DMS153 treated with DMSO at 0.1 percent for 48 hours (cell line): ENCODE data around the gene TREML2.
"Not testable (repeated sequence)": the region's sequence is repeated elsewhere in the genome, so short reads cannot be mapped to it uniquely, and the experiment has no call there.

ENCODE experiments used
- DNase-seq: peaks from one replicate; lab custom pipeline; 2025; ENCODE audit not compliant: unreplicated experiment; lab: John Stamatoyannopoulos, UW

Gene TREML2, protein sequence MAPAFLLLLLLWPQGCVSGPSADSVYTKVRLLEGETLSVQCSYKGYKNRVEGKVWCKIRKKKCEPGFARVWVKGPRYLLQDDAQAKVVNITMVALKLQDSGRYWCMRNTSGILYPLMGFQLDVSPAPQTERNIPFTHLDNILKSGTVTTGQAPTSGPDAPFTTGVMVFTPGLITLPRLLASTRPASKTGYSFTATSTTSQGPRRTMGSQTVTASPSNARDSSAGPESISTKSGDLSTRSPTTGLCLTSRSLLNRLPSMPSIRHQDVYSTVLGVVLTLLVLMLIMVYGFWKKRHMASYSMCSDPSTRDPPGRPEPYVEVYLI

DNA sequence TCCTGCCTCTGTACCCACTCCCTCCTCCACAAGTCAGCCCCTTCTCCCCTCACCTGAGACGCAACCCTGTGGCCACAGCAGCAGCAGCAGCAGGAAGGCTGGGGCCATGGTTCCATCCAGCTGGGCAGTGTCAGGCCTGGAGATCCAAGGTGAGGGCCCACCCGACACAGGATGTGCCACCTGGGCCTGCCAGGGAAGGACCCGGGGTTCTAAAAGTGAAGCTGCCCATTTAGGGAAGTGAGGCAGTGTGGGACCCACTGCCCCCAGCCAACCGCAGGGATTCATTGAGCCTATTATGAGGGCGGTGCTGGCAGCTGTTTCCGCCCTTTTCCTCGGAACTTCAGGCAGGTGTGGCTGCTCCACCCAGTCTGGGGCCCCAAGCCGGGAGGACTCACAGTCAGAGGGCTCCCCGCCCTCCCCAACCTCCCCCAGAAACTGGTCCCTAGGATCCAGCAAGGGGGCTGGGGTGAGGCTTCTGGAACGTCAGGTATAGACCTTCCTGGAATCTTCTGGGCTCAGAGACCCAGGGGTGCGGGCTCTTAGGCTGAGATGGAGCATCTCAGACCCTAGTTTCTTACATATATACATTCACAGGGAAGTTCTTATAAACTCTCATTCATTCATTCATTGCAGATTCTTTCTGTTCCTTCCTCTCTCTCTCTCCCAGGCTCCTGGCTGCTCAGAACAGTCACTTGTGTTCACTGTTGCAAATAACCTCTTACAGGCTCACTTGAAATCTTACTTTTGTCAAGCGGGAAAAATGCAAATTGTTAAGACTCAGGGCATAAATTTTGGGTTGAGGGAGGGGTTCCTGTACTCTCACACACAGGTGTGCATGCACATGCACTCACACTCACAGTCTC lies at the start of gene TREML2:
TREML2 (minus strand) TSS at position 249 of the 863 bp plus-strand sequence; CDS start at position 108, 141 bp downstream.
- DNase-seq, result no peak

DNA sequence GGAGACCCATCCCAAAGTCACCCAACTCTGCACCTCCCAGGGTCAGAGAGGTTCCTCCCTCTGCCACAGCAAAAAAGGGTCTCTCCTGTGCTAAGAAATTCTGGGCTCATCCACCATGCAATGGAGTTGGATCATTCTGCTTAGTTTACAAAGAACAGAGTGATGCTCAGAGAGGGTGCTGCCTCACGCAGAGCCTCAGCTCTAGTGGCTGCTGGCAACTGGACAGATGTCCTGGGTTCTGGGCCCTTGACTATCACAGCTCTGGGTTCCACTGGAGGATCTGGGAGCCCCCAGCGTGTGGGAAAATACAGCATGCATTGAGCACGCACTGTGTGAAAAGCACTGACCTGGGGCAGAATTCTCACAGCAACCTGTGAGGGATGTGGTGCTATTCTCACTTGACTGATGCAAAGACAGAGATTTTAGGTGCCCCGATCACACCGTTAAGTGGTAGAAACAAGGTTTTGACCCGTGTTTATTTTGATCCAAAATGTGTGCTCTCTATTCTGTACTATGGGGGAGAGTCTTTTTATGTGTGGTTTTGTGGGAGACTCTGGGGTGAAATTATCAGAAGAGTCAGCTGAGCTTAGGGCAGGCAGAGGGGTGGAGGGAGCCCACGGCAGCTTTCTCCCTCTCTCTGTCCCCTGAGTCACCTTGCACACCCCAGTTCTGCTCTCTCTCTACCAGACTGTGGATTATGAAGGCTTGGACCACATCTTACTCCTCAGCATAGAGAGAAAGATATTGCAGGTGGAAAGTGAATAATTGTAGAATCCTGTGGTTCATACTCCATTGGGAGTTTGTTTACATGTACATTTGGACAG lies 47.1 kb upstream of the TREML2 start:
- no peak for DNase-seq

DNA sequence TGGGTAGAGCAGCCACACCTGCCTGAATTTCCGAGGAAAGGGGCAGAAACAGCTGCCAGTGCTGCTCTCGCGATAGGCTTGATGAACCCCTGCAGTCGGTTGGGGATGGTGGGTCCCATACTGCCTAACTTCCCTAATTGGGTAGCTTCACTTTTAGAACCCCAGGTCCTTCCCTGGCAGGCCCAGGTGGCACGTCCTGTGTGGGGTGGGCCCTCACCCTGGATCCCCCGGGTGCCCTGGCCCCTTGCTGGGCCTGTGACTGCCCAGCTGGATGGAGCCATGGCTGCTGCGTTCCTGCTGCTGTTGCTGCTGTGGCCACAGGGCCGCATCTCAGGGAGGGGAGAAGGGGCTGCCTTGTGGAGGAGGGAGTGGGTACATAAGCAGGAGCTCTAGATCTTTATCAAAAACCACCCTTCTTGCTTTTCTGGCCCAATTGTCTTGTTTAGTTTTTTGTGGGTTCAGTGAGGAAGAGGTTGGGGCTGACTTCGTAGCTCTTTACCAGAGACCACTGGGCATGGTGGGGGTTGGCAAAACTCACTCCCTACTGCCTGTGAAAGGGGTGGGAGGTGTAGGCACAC lies 46.4 kb upstream of the TREML2 start:
- DNase-seq, result no peak

DNA sequence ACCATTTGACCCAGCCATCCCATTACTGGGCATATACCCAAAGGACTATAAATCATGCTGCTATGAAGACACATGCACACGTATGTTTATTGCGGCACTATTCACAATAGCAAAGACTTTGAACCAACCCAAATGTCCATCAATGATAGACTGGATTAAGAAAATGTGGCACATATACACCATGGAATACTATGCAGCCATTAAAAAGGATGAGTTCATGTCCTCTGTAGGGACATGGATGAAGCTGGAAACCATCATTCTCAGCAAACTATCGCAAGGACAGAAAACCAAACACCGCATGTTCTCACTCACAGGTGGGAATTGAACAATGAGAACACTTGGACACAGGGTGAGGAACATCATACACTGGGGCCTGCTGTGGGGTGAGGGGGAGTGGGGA lies 45.6 kb upstream of the TREML2 start:
- DNase-seq, result not testable (repeated sequence)

DNA sequence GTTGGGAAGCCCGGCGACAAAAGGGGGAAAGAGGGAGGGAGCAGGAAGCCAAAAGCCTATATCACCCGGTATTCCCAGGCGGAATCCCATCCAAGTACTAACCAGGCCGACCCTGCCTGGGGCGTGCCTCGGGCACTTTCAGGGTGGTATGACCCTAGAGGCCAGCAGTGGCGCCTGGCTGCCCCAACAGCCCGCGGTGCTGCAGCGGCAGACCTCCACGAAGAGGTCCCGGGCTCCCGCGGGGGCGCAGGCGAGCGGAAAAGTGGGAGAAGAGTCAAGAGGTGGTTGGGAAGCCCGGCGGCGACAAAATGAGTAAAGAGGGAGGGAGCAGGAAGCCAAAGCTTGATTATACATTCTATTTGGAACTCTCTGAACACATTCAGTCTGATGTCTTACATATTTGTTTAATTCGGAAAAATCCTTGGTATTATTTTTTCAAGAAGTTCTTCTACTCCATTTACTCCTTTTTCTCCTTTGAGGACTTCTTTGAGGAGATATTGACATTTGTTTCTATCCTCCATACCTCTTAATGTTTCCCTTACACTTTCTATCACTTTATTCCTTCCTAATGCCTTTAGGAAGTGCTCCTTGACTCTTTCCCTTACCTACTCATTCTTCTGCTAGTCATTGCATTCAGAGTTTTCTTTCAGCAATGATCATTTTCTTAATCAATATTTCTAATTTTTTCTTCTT lies 38.7 kb upstream of the TREML2 start:
- no peak for DNase-seq

DNA sequence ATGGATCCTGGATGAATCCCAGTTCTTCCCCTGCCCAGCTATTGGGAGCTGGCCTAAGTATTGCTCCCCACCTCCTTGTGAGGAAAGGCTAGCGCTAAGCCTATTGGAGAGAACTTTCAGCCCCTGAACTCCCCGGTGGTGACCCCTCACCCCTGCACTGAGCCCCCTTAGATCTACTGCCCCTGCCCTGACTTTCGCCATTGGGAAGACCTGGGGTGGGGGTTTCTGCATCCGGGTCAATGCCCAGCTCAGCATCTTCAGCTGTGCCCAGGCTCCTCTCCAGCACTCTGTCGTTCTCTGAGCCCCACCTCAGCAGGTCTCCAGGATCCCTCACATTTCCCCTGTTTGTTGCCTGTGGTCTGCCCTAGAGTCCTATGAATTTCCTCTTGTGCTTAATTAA lies 36.2 kb upstream of the TREML2 start:
- no peak for DNase-seq

DNA sequence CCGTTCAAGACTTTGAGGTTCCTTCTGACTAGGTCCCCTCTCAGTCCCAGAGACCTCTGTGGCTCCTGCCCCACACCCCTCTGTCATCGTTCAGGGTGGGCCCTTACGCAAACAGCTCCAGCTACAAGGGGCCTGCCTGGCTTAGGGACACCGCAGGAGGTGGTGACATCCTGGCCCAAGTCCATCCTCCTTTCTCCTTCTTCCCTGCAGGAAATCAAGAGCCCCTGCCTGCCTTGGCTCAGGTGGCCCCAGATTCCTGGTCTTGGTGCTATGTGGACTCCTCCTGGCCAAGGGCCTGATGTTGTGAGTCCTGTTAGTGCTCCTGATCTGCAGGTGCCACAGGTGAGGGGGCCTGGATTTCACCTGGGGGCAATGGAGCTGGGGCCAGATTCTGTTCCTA lies 35.3 kb upstream of the TREML2 start:
- DNase-seq, result no peak

DNA sequence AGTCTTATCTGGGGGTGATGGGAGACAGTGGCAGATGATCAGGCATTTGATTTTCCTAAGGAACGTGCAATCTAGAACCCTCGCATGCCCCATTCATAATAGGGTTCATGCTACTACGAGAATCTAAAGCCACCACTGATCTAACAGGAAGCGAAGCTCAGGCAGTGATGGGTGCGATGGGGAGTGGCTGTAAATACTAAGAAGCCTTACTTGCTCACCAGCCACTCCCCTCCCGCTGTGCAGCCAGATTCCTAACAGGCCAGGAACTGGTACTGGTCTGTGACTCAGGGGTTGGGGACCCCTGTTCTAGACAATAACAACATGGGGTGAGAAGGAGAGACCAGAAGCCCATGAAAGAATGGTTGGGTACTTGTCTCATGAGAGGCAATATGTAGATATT lies 31.7 kb upstream of the TREML2 start:
- no peak for DNase-seq

DNA sequence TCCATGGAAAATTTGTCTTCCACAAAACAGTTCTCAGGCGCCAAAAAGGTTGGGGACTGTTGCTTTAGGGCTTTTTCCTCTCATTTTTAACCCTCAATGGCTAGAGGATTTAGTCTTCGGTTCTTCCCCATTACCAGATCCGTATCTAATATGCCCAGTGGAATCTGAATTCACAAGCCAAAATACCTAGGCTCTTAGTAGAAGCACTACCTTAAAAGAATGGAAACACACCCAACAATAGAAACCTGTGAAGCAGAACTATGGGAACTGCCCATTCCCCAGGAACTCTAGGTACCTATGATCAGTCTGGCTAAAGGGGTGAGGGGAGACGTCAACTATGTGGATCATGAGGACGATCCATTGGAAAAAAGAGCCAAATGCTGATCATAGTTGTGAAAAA lies 30.3 kb upstream of the TREML2 start:
- DNase-seq, result no peak

DNA sequence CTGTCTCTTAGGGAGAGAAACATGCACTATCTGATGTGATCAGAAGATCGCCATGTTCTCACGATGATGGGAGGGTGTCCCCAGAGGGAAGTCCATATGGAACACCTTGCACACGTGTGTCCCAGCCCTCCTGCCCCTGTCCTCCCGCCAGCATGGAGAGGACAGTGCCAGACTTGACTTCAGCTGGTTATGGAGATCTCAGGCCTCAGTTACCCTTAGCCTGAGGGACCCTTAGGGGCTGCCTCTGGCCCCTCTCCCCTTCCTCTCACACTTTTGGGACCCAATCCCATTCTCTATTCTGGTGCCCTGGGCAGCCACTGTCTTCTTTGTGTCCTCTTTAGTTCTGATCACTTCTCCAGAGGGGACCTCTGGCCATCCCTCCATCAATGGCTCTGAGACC lies 28.8 kb upstream of the TREML2 start:
- DNase-seq, result no peak

DNA sequence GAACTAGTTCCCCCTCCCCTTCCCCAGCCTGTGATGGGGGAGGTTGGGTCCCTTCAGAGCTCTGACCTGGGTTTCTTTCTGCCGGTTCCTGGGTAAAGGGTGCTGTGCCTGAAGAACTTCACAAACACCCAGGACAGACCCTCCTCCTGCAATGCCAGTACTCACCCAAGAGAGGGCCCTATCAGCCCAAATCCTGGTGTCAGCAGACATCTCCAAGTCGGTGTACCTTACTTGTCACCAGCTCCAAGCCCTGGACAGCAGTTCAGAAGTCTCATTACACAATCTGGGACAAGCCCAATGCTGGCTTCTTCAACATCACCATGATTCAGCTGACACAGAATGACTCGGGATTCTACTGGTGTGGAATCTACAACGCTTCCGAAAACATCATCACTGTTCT lies 27.7 kb upstream of the TREML2 start:
- DNase-seq, result no peak

DNA sequence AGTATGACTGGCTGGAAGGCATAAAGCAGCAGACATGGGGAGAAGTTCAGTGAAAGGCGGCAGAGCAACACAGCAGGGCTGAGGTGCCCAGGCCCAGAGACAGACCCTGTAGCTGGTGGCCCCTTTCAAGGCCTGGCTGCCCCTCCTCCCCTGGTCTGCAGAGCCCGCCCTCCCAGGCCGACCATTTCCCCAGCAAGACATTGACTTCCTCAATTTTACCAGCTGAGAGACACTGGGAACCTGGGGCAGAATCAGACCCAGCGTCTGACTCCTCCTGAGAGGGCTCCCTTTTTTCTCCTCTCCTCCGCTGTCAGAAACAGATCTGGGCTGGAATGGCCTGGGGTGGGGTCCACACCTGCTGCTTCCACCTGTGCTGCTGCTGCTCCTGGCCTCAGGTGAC lies 27.1 kb upstream of the TREML2 start, which contains the start of gene TREML4:
TREML4 (plus strand) TSS at position 254 of the 400 bp plus-strand sequence; CDS start at position 333, 79 bp downstream.
- no peak for DNase-seq

DNA sequence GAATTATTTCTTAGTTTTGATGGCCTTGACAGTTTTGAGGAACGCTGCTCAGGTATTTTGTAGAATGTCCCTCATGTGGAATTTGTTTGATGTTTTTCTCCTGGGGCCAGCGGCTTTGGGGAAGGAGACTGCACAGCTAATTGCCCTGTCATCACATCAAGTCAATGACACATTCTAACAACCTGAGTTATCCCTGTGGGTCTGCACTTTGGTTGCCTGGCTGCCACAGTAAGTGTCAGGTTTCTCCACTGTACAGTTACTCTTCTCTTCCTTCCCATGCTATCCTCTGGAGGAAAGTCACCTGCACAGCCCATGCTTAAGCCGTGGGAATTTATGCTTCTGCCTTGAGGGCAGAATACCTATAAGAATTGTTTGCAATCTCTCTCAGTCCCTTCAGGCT lies 25.8 kb upstream of the TREML2 start:
- no peak for DNase-seq

DNA sequence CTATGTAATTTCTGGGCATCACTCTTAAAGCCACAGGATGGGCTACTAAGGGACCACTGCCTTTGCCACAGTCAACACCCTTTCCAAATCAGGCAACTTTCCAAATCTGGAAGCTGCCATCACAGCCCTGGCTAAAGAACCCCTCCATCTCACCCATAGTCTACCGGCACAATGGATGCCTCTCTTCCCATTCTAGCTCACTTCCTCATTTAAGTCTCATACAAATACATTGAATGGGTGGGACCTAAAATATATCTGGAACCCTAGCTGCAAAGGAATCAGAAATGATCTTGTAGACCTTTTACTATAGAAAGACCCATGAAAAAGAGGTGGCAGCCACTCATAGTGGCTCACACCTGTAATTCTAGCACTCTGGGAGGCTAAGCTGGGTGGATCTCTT lies 23.9 kb upstream of the TREML2 start:
- DNase-seq, result no peak

DNA sequence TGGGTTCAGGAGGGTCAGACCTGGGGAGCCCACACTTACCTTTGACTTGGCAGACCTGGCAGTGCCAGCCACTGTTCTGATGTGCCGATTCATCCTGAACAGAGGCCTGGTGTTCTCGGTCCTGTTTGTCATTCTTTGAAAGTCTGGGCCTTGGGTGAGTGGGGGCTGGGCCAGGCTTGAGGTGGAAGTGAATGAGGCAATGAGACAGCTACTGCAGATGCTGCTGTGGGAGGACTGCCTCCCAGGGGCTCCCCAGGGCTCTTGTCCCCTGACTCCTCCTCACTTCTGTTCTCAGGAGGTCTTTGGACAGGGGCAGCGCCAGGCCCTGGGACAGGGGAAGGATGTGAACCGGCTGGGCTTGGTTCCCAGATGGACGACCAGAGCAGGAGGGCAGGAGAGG lies 21.6 kb upstream of the TREML2 start:
- no peak for DNase-seq

DNA sequence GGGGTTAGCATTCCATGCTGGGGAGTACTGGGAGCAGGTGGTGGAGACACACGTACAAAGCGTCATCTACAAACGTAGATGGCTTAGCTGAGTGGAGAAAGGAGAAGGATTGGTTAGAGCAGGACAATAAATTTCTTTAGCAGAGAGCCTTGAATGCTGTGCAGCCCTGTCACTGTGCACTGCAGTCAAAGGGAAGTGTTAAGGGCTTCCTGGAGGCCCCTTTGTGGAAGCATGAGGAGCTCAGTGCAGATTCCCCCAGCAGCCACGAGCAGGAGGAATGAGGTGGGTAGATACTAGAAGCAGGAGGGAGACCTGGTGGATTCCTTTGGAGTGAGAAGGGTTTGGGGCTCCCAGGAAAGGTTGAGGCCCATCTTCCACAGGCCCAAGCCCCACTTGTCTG lies 21.1 kb upstream of the TREML2 start:
- DNase-seq, result no peak

DNA sequence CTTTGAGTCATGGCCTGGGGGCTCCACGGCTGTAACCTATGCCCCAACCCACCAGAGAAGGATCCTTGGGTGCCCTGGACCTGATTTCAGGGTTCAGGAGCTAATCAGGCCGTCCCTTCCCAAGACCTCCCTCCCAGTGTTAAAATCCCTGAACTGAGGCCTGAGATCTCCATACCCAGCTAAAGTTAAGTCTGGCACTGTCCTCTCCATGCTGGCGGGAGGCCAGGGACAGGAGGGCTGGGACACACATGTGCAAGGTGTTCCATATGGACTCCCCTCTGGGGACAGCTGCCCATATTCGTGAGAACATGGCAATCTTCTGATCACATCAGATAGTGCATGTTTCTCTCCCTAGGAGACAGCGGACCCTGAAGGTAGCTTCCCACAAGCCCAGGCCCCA lies 15.7 kb upstream of the TREML2 start:
- no peak for DNase-seq

DNA sequence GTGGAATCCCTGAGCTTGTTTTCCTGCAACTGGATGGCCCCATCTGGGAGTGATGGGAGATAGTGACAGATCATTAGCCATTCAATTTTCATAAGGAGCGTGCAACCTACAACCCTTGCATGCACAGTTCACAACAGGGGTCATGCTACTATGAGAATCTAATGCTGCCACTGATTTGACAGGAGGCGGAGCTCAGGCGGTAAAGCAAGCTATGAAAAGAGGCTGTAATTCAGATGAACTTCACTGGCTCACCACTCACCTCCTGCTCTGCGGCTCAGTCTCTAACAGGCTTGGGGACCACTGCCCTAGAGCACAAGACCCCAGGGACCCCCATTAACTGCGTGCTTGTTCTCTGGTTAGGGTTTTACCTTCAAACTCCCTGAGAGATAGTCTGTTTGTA lies 14.8 kb upstream of the TREML2 start:
- no peak for DNase-seq

DNA sequence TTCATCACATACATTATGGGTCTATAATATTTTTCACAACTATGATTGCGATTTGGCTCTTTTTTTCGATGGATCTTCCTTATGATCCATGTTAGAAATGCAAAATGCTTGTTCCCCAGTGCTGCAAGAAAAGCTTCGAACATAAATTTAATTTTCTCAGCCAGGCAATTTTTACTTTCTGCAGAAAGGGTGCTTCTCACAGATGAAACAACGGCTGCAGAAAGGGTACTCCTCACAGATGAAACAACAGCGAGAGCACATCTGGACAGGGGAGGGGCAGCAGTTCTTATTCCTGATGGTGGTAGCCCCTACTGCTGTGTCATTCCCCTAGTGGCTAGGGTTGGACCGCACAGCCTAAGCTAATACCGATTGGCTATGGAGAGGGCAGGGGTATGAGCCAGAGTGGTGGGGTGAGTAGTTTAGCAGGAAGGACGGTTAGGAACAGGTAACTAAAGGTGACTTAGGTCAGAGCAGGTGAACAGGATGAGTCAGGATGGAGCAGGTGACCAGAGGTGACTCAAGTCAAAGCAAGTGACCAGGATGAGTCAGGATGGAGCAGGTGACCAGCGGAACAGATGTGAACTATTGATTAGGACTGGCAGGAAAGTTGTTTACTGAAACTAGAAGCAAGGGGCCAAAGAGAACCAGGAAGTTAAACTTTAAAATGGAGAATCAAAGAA lies 13.8 kb upstream of the TREML2 start:
- DNase-seq, result no peak
